GM19023 (cell line): Measurements from ENCODE around the gene RPS6KA2.

Experiments
- ATAC-seq: cut with Tn5 transposase; IDR thresholded peaks from one replicate; pipeline ENCODE4 v1.9.1; 2021; ENCODE audit warnings: mild to moderate bottlenecking, moderate library complexity; ENCODE audit not compliant: unreplicated experiment

Gene RPS6KA2

DNA sequence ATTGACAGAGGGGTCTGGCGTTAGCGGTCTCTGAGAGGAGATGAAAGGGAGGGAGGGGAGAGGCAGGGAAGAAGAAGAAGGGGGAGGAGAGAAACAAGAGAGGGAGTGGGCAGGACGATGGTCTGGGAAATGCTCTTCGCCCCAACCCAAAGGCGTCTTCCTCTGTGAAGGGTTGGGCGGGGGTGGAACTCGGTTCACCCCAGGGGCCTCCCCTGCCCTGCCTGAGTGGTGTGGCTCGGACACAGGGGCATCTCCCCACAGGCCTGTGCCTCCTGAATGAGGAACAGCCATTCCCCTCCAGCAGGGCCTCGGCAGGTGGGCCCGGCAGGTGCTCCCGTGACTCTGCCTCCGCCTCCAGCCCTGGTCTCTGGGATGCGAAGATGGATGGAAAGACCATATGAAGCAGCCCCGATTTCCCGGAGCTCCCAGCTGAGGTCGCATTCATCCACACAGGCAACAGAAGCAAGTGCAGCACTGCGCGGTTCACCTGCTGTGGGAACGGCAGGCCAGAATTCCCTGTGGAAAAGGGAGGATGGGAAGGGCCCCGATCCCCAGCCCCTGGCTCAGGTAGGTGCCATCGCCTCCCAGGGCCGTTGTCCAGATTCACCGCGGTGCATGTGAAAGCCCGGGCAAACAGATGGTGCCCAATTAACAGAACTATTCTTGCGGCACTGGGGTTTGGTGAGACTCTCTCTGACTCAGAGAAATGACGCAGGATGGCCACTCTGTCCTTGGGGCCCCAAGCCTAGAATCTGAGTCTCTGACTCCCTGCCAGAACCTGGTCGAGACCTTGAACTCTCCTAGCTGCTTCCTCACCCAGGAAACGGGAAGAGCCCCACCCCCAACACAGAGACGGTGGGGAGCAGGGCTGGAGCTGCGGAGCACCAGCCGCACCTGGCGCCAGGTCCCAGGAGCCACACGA is 29.4 kb upstream of the RPS6KA2 start:
- no peak for ATAC-seq

GRCh38 chr6:166655713-166656229 is 28.7 kb upstream of the RPS6KA2 start:
- no peak for ATAC-seq

GRCh38 chr6:166655251-166655650 is 28.2 kb upstream of the RPS6KA2 start:
- no peak for ATAC-seq

GRCh38 chr6:166654573-166654972 is 27.5 kb upstream of the RPS6KA2 start:
- ATAC-seq = no peak

- ATAC-seq = no peak
Measured at GRCh38 chr6:166653639-166653941, 26.5 kb upstream of the RPS6KA2 start.

DNA sequence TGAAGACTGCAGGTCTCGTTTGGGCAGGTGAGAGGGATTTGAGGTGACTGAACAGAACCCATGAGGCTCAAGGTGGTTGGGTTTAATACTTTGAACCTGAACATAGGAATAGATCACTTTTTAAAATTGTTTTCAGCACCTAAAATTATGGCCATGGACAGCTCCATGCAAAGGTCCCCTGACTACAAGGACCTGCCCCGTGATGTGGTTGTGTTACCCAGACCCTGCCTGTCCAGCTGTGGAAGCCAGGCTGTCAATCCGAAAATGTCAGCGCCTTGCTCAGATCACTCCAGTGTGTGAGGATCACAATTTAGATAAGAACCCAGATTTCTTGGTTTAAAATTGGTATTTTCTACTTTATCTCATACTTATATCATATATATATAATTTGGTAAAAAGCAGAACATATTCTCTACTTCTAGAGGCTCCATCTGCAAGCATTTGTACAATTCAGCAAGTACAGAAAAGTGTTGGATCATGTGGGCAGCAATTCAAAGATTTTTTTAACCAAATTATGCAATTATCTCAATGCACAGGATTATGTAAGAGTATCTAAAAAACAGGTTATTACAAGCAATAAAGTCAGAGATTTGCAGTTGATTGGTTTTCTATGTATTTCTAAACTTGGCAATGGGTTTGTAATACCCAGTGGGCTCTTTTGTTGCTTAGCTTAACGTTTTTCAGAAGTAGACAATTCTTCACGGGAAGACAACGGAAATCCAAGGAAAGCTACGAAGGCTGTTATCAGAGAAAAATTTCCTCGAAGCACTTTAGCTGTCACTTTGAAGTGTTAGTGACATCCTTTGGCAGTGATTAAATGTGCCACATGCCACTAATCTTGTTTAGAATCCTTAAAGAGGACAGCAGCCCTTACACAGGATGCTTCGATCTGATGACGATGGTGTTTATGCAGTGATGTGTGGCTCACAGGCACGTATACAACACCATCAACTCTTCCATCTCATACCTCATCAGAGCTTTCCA is 24.1 kb upstream of the RPS6KA2 start:
- no peak for ATAC-seq

- no peak for ATAC-seq
Measured at GRCh38 chr6:166650047-166650446, 23.0 kb upstream of the RPS6KA2 start.

- no peak for ATAC-seq
Measured at GRCh38 chr6:166648846-166649245, 21.8 kb upstream of the RPS6KA2 start.

DNA sequence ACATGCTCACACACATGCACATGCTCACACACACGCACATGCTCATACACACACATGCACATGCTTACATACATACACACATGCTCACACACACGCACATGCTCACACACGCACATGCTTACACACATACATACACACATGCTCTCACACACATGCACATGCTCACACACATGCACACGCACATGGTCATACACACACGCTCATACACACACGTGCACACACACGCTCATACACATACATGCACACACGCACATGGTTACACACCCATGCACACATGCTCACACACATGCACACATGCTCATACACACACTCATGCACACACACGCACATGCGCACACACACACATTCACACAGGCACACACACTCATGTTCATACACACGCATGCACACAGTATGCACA is 20.8 kb upstream of the RPS6KA2 start:
- ATAC-seq = no peak

- no peak for ATAC-seq
Measured at GRCh38 chr6:166646716-166647115, 19.7 kb upstream of the RPS6KA2 start.

GRCh38 chr6:166645896-166646295 is 18.8 kb upstream of the RPS6KA2 start:
- ATAC-seq = no peak

GRCh38 chr6:166644681-166645080 is 17.6 kb upstream of the RPS6KA2 start:
- no peak for ATAC-seq

GRCh38 chr6:166643891-166644590 is 17.0 kb upstream of the RPS6KA2 start:
- ATAC-seq = no peak

DNA sequence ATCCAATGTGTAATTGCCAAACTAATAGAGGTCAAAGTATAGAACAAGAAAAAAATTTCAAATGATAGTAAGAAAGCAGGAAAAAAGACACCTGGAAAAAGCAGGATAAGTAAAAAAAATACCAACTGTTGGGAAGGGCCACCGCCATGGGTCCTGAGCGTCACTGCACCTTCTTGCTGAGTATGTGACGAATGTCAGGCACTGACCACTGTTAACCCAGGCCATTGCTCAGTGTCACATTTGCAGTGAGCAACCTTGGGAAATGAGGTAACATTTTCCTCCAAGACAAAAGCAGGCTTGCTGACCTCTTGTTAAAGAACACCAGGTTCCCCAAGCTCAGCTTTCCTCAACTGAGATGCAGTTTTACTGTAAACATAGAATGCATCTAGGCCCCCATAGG is 15.6 kb upstream of the RPS6KA2 start:
- no peak for ATAC-seq

DNA sequence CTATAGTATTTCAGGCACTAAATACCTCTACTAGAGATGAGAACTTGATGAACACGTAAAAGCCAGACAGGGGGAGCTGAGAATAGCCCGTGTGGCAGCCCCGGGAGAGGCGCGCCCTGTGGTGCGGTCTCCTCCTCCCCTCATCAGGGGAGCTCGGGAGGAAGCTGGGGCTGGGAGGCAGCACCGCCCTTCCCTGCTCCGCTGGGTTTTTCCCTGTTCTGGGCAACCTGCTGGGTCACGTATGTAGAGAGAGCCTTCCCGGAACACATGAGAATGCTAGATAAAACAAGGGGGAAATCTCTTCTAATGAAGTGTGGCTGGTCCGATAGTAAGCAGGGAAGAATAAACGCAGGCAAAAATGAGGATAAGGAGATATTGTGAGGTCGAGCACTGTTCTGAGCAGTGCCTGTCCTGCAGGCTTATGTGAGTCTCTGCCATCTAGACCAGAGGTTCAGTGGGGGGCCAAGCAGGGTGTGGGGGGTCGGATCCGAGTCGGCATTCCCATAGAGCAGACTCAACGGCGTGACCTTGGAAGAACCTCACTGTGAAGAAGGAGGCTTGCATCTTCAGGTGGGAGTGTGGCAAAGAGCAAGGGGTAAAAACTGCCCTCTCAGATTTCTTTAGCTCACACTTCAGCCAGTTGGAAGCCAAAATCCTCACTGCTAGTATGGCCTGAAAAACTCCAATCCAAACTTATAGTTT is 13.4 kb upstream of the RPS6KA2 start:
- no peak for ATAC-seq

DNA sequence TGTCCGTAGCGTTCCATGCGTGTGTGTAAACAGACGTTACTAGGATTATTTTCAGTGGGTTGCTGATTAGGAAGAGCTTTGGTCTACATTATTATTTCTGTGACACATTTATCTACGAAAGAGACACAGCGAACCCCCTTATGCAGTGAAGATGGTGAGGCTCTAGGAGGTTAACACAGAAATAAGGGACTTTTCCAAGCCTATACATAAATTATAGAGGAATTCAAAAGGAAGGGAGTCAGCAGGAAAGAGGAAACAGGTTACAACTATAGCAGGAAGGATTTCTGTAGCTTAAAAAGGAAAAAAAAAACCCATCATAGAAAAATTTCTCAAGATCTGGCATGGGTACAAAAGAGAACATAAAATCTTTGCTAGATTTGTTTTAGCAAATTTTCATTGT is 12.9 kb upstream of the RPS6KA2 start:
- ATAC-seq = no peak

DNA sequence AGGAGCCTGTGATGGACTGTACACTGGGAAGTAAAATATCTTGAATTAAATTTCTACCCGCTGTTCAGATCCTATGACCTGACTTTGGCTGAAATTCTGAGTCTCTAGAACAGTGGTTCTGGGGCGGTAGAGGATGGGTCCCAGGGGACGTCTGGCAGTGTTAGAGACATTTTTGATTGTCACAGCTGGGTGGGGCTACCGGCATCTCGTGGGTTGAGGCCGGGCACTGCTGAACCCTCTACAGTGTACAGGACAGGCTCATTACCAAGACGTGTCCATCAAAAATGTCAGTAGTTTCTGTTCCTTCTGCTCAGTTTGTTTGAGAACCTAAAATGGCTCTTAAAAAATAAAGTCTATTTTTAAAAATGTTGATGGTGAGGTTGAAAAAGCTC is 11.5 kb upstream of the RPS6KA2 start:
- no peak for ATAC-seq

DNA sequence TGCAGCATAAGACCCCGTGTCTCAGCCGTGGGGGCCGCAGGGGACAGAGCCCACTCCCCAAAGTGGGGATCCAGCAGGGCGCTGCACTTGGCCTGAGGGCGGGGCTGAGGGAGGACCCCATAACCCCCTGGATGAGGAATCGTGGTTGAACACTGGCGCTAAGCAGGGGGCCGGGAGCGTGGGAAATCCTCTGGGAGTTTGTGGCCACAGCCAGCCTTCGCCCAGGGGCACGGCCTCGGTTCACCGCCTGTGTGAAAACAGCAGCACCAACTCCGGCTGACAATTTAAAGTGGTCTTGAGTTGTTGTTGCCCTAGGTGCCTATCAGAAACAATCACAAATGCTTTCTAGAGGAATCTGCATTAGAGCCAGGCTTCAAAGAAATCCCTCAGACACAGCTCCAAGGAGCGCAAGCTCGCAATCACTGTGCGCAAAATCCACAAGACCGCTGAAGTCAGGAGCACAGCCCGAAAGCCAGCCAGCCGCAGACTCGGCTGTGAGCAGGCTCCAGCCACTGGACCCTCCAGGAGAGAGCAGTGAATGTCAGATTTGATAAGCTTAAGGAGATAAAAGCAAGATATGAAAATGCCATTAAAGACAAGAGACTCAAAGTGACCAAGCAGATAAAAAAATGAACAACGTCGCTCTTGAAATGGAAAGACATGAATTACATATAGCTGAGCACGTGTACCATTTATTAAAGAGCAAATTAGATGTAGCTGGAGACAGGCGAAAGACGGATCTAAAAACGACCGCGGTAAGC is 10.9 kb upstream of the RPS6KA2 start:
- ATAC-seq = no peak

- no peak for ATAC-seq
Measured at GRCh38 chr6:166636934-166637333, 9.9 kb upstream of the RPS6KA2 start.
